ENCODE measurements around the gene KCNQ1. TPM values are rescaled to one million over a fixed set of nuclear protein-coding genes. Genes with fewer than 3 reads are reported as not detected.
A peak's percentile ranks its signal among the peaks of the same experiment; 100 is the strongest.

The KCNQ1 gene
- total RNA-seq, 1 donor from 2014 or later: 0.16 TPM

DNA sequence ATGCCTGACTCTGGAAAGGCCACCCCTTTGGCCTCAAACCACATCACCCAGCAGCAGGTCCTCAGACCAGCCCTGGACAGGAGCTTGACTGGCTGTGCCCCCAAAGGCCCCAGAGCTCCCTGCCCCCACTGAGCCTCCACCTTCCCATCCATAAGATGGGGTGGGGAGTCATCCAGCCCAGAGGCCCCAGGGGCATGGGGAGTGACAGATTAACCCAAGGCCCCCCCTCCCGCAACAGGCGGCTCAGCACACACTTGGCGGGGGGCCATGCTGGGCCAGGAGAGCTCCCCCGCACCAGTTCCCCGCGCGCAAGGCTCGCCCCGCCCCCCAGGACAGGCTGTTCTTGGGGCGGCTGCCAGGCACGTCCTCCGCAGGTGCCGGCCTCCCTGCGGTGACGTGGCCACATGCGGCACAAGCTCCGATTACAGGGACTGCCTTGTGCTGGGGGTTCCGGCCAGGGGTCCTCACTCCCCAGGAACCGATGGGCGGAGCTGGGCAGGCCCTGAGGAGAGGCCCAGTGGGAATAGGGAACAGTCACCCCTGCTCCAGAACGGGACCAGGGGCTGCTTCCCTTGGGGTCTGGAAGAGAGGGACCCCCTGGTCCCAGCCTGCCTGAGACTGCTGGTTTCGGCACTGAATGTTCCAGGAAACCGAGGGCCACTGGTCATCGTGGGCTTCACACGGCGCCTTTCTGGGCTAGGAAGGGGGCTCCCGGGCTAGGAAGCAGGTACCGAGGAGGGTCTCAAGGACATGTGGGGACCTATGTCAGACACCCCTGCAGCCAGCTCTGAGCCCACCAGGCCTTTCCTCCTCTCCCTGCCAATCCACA lies 445.9 kb downstream of the KCNQ1 start:
- H3K4me1 Mint-ChIP-seq (ENCODE audit: unreplicated experiment): peaks cover 22% of the 10 kb centered on the region
- no peaks in the 10 kb centered on the region for H3K9me3 Mint-ChIP-seq (ENCODE audit: unreplicated experiment)
- no peaks in the 10 kb centered on the region for H3K27me3 Mint-ChIP-seq (ENCODE audit: unreplicated experiment)
- H3K27ac Mint-ChIP-seq (ENCODE audit: unreplicated experiment): no peak overlapping the region
- TF ChIP-seq CTCF (IDR thresholded peaks at IDR 0.05): no peak
- no peak overlapping the region for H3K4me3 Mint-ChIP-seq (ENCODE audit: unreplicated experiment)
- DNase-seq (ENCODE audit: extremely low spot score, unreplicated experiment): no peak
- no peaks in the 10 kb centered on the region for H3K36me3 Mint-ChIP-seq (ENCODE audit: unreplicated experiment)

DNA sequence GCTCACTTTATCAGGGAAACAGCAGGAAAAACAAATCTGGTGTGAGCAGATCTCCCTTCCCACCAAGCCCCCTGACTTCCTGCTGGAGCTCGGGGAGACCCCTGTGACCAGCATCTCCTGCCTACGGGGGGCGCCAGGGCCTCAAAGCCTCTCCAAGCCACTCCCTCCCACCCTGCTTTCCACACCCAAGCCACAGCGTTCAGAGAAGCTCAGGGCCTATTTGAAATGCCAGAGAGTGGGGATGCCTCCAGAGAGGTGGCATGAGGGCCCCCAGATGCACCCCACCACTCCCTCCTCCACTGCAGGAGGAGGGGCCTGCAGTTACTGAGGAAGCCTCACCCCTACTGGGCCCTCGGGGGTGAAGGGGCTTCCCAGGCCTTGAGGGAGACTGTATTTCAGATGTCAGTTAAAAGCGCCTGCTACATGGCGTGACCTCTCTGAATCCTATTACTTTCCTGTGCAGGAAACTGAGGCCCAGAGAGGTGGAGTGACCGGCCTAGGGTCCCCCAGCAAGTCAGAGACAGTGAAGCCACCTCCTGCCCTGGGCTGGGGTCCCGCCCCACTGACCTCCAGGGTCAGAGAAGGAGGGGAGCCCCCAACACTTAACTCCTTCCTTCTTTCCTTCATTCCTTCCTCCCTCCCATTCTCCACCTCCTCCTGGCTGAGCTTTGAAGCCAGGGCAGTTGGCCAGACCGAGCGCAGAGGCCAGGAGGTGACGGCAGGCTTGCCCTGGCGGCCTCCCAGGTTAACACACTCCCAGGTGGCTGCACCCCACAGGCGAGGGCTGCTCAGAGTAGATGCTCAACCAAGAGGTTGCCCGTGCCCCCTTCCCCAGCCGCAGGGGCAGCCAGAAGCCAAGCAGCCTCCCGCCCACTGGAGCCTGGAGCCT lies 446.8 kb downstream of the KCNQ1 start:
- TF ChIP-seq CTCF (IDR thresholded peaks at IDR 0.05): no peak
- H3K27ac Mint-ChIP-seq (ENCODE audit: unreplicated experiment): no peak overlapping the region

GRCh38 chr11:2892215-2892966 lies 447.6 kb downstream of the KCNQ1 start:
- Mint-ChIP-seq H3K27ac (ENCODE audit: unreplicated experiment) (peak overlapping the region; percentile 31), H3K9me3 (ENCODE audit: unreplicated experiment) (no peaks in the 10 kb centered on the region), H3K4me3 (ENCODE audit: unreplicated experiment) (peak overlapping the region; percentile 67), H3K36me3 (ENCODE audit: unreplicated experiment) (no peaks in the 10 kb centered on the region), H3K4me1 (ENCODE audit: unreplicated experiment) (peaks cover 21% of the 10 kb centered on the region), H3K27me3 (ENCODE audit: unreplicated experiment) (no peaks in the 10 kb centered on the region)
- DNase-seq (ENCODE audit: extremely low spot score, unreplicated experiment): no peak
- TF ChIP-seq CTCF (IDR thresholded peaks at IDR 0.05): peak; percentile 94

More for the DNA sequence above, 446.8 kb downstream of the KCNQ1 start:
- H3K36me3 Mint-ChIP-seq (ENCODE audit: unreplicated experiment): no peaks in the 10 kb centered on the region
- DNase-seq (ENCODE audit: extremely low spot score, unreplicated experiment): no peak
- H3K27me3 Mint-ChIP-seq (ENCODE audit: unreplicated experiment): no peaks in the 10 kb centered on the region
- peaks cover 22% of the 10 kb centered on the region for H3K4me1 Mint-ChIP-seq (ENCODE audit: unreplicated experiment)
- H3K4me3 Mint-ChIP-seq (ENCODE audit: unreplicated experiment): peak overlapping the region; percentile 59
- H3K9me3 Mint-ChIP-seq (ENCODE audit: unreplicated experiment): no peaks in the 10 kb centered on the region

DNA sequence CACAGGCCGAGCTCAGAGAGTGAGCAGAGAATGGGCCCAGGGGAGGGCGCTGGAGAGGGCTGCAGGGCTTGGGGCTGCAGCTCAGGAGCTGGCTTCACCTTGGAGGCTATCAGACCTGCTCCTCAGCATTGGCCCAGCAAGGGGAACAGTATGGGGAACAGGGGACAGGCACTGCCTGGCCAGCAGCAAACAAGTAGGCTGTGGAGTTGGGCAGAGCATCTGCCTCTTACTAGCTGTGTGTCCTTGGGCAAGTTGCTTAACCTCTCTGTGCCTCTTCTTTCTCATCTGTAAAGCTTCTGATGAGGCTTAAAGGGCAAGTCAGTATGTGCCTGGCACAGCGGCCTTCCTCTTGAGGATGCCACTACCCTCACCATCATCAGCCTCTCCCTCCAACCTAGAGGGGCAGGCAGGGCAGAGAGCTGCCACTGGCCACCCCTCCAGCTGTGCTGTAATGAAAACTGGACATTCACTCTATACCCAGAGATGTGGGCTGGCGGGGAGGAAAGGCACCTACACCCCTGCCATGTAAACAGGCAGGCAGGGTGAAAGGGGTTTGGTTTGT lies 448.2 kb downstream of the KCNQ1 start:
- Mint-ChIP-seq H3K4me1 (ENCODE audit: unreplicated experiment) (peaks cover 21% of the 10 kb centered on the region), H3K9me3 (ENCODE audit: unreplicated experiment) (no peaks in the 10 kb centered on the region), H3K4me3 (ENCODE audit: unreplicated experiment) (peak overlapping the region; percentile 67), H3K36me3 (ENCODE audit: unreplicated experiment) (no peaks in the 10 kb centered on the region), H3K27me3 (ENCODE audit: unreplicated experiment) (no peaks in the 10 kb centered on the region), H3K27ac (ENCODE audit: unreplicated experiment) (no peak overlapping the region)
- DNase-seq (ENCODE audit: extremely low spot score, unreplicated experiment): no peak
- no peak for TF ChIP-seq CTCF (IDR thresholded peaks at IDR 0.05)

Data from osteocyte (in vitro differentiated cells).